Measurements from ENCODE around the gene USP34.

Gene USP34

GRCh38 chr2:61254536-61254935, 216.4 kb downstream of the USP34 start:
- TF ChIP-seq, protein P1, sequence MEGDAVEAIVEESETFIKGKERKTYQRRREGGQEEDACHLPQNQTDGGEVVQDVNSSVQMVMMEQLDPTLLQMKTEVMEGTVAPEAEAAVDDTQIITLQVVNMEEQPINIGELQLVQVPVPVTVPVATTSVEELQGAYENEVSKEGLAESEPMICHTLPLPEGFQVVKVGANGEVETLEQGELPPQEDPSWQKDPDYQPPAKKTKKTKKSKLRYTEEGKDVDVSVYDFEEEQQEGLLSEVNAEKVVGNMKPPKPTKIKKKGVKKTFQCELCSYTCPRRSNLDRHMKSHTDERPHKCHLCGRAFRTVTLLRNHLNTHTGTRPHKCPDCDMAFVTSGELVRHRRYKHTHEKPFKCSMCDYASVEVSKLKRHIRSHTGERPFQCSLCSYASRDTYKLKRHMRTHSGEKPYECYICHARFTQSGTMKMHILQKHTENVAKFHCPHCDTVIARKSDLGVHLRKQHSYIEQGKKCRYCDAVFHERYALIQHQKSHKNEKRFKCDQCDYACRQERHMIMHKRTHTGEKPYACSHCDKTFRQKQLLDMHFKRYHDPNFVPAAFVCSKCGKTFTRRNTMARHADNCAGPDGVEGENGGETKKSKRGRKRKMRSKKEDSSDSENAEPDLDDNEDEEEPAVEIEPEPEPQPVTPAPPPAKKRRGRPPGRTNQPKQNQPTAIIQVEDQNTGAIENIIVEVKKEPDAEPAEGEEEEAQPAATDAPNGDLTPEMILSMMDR (IDR thresholded peaks at IDR 0.05): no peak

DNA sequence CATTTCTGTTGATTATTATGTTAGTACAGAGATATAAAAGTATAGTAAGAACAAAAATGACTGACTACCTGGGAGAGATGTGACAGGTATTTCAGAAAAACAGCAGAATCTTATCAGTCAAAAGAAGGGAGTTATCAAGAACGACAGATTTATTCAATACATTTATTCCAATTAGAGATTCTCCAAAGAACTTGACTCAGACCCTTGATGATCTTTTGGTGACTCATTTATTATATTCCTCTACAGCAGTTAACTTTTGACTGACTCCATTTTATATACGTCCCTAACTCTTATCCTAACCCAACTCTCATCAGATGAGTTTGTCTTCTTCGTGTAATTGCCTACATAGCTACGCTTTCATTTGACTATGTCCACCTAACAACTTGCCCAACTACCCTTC, 217.8 kb downstream of the USP34 start:
- TF ChIP-seq, protein P1 (IDR thresholded peaks at IDR 0.05): no peak

DNA sequence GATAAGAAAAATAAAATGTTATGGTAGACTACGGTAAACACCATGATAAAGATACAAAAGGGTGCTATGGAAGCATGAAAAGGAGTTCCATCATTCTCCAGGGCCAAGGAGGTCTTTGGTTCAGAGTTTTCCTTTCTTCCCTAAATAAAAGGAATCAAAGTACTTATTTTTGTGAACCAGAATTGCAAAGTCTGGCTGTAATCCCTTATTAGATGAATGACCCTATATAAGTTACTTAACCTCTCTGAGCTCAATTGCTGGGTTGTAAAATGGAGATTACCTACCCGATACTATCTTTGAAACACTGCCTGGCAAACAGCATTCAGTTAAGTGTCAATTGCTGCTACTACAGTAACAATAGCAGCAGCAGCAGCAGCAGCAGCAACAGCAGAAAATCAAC, 218.9 kb downstream of the USP34 start:
- TF ChIP-seq, protein P1 (IDR thresholded peaks at IDR 0.05): no peak

- TF ChIP-seq, protein P1 (IDR thresholded peaks at IDR 0.05): no peak
These were observed 221.3 kb downstream of the USP34 start for GRCh38 chr2:61249521-61250071.

GRCh38 chr2:61247204-61247812, 223.6 kb downstream of the USP34 start:
- TF ChIP-seq, protein P1 (IDR thresholded peaks at IDR 0.05): no peak

DNA sequence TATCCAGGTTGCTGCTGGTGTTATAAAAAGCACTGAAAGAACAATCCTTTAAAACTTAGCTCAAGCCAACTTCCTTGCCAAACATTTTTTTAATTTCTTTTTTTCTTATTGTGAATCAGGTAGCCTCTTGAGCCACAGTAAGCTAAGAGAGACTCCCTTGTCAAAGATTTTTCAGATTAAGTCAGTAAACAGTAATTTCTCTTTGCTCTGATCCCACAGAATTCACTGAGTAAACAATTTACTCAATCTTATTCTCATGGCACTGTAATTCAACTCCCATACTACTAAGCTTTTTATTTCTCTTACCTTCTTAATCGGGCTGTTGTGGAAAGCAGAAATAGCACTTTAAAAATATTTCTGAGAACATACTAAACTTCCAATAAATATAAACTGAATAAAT, 226.2 kb downstream of the USP34 start:
- TF ChIP-seq, protein P1 (IDR thresholded peaks at IDR 0.05): no peak

DNA sequence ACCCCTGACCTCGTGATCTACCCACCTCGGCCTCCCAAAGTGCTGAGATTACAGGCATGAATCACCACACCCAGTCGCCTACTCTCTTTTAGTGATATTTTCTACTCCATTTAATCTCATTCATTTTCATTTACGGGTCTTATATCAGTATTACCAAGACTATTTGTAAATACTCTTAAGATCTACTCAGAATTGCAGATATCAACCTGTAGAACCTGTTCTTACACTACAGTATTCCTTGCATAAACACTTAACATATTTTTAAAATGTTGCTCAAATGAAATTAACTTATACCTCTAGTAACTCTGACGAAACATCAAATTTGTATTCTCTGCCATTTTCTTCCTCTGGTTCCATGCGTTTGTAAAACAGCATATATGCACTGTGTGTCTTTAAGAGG, 229.6 kb downstream of the USP34 start:
- TF ChIP-seq, protein P1 (IDR thresholded peaks at IDR 0.05): no peak

Measured in LNCAP (cell line).